NCI-H226 (cell line): Measurements from ENCODE around the gene EPHA1.

Source experiments
- DNase-seq: peaks from one replicate; pipeline ENCODE4 v3.0.0-alpha.2; 2015

Gene EPHA1

DNA sequence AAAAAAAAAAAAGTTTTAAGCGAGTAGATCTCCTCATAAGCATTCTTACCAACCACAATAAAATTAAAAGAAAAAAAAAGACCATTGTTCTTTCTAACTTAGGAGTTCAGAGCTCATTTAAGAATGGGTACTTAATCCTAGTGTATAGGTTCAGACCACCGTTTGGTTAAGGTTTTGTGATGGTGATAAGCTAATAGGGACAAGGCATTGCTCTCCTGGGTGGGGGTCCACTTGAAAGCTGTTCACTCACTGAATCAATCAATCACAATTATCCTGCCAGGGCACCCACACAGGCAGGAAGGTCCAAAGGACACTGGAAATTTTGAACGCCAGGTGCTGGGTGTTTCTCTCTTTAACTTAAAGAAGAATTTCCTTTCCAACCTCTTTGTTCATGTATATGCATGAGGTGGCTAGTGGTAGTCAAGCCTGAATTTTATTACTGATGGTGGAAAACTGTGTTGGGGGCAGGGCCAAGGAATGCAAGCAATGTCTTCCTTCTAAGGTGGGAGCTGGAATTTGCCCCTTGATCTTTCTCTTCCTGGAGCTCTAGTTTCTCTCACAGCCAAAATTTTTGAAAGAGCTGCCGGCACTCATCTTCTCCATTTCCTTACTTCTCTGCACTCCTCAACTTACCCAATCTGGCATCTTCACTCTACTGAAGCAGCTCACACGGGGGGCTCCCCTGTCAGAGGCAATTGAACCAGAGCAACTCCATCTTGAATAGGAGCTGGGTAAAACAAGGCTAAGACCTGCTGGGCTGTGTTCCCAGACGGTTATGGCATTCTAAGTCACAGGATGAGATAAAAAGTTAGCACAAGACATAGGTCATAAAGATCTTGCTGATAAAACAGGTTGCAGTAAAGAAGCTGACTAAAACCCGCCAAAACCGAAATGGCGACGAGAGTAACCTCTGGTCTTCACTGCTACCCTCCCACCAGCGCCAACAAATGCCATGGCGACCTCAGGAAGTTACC lies 38.7 kb downstream of the EPHA1 start:
- DNase-seq: no peak

DNA sequence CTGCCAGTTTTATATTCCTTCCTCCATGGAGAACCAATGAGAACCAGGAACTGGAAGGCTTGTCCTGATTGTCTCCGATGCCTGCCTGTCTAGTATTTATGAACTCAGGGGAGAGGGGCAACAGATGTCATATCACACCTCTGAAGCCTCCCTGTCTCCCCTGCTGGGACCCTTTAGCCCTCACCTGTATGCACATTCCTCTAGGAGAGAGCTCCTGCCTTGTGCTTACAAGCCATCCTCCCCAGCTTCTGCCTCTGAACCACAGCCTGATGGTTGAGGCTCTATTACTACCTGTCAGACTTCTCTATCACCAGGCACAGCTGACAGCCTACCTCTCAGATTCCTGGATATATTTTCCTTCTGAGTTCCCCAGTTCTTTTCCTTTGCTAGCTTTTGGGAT lies 40.3 kb downstream of the EPHA1 start:
- DNase-seq: no peak

DNA sequence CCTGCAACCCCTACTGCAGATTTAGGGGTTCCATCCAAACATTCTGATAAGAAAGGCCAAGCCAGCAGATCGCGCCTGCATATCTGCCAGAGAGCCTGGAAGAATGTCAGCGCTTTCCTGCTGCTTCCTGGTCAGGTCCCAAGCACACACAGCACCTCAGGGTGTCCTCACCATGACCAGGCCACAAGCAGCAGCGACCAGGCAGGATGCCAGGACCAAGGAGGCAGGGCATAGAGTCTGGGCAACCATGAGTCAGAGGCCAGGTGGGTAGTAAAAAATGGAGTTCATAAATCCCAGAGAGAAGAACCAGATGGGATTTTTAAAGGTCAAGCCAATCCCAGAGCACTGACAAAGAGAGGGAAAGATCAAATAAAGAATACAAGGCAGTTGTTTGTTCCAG lies 40.7 kb downstream of the EPHA1 start:
- DNase-seq: no peak

DNA sequence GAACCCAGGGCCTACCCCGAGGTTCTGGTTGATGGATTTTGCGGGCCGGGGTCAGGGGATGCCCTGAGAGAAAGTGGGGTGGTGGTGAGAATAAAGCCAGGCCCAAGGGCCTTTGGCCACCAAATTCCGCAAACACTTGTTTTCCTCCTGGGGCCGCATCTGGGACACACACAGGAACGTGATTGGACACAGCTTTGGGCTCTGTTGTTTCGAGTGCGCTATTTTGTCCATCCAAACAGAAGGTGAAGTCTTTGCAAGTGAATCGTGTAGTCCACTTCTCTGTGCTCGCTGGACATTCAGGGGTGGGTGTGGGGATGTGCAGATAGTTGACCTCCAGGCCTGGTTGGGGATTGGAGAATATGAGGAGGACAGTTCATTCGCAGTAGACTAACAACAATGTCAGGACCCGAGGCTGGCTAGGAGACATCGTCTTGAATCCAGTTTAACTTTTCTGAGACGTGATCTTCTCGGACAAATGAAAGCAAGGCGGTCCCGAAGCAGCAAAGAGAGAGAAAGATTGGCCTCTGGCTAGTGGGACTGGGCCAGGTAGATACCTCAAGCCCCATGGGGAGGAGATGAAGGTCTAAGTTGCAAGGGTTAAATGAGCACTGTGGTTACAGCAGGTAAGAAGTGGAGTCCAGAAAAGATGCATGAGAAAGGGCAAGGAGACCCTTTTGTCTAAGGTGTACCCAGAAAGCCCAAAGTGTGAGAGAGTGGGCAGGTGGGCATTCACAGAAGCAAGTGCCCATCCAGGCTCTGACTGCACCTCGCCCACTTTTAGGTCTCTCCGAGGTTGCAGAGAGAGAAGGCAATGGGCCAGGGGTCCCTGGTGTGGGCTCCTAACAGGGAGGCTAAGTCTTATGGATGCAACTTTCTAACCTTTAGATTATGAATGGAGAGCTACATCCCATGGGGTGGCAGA lies 45.4 kb downstream of the EPHA1 start:
- no peak for DNase-seq

DNA sequence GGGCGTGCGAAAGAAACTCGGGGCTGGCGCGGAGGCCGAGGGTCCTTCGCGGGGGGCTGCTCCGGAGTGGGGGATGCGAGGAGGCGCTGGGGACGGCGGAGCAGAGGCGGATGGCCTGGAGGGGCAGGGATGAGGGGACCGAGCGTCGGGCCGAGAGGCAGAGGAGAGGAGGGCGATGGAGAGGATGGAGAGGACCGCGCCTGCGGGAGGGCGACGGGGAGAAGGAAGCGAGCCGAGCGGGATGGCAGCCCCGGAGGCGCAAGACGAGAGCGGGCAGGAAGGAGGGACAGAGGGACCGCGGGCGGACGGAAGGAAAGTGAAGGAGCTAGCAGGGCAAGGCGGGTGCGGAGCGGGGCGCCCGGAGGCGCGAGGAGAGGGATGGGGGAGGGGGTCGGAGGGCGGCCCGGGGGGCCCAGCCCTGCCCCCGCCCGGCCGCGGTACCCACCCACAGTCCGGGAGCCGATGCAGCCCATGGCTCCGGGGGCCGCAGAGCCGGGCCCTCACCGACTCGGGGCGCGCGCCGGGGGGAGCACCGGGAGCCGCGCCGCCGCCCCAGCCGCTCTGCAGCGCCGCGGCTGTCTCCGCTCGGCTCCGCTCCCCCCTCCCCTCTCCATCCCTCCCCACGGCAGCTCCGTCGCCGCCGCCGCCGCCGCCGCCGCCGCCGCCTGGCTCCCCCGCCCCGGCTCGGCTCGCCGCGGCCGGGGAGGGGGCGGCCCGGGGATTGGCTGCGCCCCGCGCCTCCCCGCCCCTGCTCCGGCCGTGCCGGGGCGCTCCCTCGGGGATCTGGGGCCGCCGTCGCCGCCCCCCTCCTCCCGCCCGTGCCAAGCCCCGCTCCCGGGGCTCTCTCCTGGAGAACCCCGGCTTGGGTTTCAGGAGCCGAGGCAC lies 46.3 kb downstream of the EPHA1 start, which contains the start of gene FAM131B:
Gene FAM131B (minus strand): TSS at position 583 of the 885 bp plus-strand sequence. CDS start 110 bp downstream, at position 473.
- DNase-seq: no peak

DNA sequence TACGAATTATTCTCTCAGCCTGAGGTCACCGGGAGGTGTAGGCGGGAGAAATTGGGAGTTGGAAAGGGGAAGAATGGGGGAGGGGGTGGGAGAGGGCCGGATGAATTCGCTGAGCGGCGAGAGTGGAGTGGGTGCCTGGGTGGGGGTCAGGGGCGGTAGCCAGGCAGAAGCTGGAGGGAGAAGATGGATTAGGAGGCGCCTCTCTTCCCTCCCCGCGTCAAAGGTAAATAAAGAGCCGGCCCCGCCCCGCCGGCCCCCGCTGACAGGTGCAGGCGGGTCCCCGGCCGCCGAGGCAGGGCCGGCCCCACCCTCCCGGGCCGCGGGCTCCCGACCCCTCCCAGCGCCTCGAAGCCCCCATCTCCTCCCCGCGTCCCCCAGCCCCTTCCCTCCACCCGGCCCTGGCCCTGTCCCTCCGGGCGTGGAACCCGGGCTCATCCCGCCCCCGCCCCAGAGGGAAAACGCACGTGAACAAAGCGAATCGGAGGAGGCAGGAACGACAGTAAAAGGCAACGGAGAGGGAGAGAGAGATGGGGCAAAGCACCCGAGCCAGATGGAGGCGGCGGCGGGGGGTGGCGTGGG lies 47.0 kb downstream of the EPHA1 start:
- DNase-seq: no peak

DNA sequence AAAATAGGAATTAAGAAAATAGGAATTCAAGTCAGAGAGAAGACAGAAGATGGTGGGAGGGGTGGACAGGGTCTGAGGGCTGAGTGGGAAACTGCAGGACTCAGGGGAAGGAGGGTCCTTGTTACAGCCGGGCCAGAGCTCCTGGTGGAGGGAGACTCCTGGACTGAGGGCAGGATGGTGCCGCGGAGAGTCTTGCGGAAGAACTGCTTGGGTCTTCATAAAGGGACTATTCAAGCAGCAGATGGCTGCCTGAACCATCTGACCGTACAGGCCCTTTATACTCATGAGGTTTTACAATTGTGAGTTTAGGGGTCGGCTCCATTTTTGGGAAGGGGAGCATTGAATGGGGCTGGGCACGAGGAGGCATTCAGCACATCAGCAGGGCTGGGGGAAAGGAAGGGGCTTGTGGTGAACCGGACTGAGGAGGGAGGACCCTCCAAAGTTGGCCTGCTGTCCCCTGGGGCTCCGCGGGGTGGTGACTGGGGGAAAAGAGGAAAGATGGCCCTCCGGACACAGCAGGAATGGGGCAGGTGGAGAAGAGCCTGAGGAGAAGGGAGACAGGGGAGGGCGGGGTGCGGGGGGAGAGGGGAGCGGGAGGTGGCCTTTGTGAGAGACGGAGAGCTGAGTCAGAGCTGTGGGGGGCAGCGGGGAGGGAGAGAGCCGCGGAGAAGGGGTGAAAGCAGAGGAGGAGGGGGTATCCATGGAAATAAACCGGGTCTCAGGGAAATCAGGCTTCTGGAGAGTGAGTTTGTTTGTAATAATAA lies 47.7 kb downstream of the EPHA1 start:
- DNase-seq: no peak

DNA sequence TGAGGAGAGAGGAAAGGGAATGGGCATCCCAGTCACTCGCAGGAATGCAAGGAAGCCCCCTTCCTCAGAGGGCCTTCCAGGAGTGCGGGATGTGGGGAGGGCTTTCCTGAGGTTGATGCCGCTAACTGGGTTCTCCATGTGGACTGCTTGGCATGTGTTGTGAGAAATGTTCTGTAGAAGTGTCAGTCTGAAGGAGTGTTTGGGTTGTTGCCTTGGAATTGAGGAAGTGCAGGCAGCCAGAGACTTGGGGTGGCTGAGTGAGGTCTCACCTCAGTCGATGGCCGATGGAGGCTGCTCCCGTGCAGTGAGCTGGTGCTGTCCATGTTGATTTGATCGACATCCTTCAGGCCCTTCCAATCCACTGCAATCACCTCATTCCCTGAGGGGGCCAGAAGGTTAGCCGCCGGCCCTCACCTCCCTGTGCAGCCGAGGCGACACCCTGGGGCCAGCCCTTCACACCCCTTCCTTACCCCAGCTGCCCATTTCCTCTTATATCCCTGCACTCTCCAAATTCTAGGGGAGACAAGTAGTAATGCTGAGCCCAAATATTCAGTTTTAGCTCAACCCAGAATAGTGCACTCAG lies 48.8 kb downstream of the EPHA1 start:
- DNase-seq: no peak

DNA sequence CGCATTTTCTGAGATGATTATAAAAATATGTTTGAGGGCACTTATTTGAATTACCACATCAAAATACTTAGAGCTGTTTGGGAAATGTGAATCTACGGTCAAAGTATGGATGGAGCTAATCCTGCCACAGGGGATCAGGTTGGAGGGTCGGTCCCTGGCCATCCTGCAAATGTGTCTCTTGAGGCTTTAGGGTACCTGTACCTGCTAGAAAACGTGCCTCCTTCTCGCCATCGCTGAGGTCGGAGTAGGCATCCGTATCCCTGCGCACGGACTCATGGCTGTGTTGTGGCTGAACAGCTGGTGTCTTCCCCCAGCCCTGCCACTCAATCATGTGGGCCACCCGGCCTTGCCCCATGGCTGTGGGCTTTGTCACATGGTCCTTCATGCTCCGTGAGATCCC lies 50.0 kb downstream of the EPHA1 start:
- DNase-seq: no peak

DNA sequence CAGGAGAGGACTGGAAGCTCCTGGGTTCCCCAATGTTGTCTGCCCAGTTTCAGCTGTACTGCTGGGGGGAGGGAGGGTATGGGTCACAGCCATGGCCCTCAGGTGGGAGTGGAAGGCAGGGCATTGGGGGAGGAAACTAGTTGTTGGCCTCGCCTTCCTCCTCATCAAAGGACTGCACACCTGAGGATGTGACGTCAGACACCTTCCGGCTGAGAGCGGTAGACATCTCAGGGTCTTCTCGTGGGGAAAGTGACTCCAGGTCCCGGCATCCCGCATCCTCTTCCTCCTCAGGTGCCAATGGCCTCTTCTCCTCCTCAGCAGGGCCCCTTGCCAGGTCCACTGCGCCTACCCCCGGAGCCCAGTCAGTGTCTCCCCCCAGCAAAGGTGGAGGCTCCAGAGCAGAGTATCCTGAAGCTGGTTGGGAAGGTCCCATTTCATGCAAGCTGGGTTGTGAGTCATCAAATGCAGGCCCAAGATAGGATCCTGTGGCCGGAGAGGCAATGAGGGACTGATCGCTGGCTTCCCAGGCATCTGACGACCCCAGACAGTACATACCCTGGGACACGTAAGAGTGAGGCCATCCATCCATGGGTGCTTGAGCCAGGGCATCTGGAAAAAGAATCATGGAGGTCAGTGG lies 52.1 kb downstream of the EPHA1 start:
- no peak for DNase-seq

DNA sequence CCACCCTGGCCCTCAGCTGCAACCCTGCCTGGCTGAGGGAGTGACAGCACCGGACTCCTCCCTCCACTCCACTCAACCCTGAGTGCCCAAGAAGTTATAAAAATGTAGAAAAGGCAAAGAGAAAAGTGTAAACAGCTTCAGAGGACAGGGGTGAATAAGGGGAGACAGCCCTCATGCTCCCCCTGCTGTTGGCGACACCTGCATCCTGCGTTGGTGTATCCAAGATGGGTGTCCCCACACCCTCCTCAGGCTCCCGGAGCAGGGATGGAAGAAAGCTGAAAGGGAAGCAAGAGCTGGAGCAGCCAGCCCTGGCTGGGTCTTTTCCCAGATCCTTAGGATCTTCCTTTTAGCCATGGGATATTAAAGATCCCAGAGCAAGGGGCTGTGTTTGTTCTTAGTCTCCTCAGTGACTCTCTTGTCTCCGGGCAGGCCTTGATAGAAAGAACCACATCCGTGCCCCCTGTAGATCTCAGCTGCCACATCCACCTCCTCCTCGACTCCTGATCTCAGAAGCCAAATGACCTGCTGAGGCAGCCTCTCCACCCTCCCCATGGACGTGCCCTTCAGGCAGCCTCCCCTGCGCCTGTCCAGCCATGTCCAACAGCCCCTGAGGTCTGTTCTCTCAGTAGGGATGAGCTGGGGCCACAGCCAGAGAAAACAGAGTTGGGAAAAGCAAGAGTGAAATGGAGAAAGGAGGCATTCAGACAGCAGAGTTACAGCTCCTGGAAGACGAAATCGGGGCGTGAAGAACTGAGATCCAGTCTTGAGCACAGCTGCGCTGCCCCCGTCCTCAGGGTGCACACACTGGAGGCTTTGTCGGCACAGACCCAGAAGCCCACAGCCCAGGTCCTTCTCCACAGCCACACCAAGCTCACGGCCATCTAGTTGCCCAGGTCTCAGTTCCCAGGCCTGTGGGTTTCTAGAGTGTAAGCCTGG lies 52.9 kb downstream of the EPHA1 start:
- DNase-seq: no peak

DNA sequence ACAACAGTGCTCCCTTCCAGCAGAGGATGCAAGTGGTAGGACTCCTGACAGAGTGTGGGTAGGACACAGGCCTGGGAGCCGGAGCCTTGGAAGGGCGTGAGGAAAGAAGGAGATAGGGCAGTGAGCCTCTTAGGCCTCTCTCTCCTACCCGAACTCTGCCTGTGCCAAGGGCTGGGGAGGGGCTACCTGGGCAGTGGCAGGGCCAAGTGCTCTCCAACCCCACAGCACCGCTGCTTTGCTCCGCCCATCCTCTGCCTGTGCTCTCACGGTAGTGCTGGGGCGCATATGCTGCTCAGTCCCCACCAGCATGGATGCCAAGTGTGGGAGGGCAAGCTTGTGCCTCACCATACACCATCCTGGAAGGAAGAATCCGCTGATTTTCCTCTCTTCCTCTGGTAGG lies 53.7 kb downstream of the EPHA1 start:
- no peak for DNase-seq

DNA sequence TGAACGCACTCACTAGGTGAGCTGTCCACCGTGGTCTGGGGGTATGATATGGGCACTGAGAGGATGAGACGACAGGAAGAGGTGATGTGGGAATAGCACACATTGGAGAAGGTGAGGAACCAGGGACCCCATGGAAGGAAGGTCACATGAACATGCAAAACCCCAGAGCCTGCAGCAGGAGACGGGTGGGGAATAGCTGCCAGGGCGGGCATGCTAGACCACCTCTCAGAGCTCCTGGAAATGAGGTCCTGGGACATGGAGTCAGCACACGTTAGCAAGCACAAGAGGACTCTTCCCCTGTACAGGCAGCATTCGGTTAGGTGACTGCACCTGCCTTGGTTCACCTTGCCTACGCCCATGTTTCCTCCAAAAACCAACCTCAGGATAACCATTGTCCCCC lies 54.3 kb downstream of the EPHA1 start:
- DNase-seq: no peak

DNA sequence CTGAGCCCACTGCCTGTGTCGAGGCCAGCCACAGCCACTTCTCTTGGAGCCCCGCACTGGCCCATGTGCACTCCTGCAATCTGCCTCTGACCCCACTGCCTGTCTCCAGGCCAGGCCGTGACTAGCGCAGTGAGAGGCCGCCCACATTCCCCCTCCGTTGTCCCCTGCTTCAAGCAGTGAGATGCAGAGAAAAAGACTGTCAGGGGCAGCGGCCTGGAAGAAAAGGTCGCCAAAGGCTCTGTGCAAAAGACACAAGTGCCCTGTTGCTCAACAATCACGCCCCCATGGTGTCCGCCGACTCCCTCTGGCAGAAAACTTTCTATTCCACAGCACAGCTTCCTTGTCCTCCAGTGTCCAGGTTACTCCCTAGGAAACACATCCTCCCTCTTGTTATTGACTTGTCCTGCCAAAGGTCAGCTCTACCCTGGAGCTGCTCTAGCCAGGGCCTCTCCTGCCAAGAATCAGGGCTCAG lies 56.1 kb downstream of the EPHA1 start:
- no peak for DNase-seq

DNA sequence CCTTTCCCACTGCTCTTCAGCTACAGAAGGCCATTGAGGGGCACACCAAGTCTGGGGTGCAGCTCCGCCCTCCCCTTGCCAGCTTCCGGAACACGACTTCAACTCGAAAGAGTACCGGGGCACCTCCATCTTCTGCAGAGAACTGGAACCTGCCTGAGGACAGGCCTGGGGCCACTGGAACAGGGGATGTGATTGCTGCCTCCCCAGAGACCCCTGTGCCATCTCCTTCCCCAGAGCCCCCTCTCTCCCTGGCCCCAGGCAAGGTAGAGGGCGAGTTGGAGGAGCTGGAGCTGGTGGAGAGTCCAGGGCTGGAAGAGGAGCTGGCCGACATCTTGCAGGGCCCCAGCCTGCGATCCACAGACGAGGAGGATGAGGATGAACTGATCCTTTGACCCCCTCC lies 57.1 kb downstream of the EPHA1 start:
- DNase-seq: no peak

DNA sequence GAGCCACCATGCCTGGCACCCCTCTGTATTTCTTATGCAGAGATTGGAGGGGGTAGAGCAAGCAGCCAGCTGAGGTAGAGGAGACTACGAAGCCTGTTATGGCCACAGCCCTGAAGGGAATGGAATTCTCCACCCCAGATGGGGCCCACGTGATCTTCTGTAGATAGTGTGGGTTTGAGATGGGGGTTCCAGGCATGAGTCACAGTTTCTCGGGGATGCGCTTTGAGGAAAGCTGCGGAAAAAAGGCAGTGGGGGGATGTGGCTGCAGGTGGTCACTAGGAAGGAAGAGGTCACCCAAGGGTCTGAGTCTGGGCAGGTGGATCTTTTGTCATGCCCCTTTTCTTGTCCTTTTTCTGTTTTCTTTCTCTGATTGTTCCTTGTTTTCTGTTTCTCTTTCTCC lies 57.6 kb downstream of the EPHA1 start:
- DNase-seq: no peak

DNA sequence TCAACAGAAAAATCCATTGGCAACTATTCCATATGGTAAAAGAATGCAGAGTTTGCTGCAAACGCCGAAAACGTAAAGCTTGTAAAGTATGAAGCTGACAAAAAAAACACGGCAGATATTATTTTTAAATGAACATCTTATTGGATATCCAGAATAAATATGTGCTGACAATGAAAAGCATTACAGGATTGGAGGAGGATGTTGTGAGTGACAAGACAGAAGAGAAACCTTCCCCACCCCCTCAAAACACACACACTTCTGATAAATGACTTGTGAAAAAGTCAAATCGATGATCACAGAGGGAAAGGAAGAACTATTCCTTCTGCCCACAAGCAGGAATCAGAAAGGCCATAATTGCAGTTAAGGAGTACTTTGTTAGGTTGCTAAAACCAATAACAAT lies 60.7 kb downstream of the EPHA1 start:
- no peak for DNase-seq

DNA sequence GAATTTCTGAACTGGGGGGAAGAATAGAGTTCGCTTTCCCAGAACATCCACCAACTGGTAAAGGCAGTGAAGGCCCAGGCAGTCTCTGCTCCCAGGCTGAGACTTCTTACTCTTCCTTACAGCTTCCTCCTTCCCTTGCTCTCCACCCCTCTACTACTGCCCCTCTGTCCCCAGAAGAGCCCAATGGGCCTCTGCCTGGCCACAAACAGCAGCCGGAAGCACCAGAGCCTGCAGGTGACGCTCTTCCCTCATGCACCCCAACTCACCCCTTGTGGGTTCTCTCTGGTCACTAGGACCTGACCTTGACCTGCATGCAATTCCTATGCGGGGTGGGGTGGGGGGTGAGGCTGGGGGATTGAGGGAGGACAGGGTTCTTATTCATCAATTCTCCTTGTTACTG lies 62.6 kb downstream of the EPHA1 start:
- no peak for DNase-seq

DNA sequence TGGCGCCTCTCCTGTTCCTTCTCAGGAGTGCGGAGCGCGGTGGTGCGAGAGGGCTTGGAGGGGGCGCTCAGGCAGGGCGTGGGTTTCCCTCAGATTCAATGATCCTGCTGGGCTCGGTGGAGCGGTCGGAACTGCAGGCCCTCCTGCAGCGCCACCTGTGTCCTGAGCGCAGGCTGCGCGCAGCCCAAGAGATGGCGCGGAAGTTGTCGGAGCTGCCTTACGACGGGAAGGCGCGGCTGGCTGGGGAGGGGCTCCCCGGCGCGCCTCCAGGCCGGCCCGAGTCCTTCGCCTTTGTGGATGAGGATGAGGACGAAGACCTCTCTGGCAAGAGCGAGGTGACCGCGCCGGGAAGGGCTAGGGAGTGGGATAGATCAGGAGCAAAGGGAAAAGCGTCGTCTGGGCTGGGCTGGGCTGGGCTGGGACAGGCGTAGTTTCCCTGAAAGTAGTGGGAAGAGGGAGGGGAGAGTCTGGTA lies 63.2 kb downstream of the EPHA1 start:
- DNase-seq: no peak
